CD14-positive monocyte (primary cell): ENCODE measurements around the gene GMPPA. TPM values are rescaled to one million over a fixed set of nuclear protein-coding genes. Genes with fewer than 3 reads are reported as not detected.

Source experiments
- DNase-seq, 3 donors: peaks; one replicate each; pipeline ENCODE4 v3.0.0-alpha.2; 2011 to 2022
- H2AFZ ChIP-seq: 2 replicates; pipeline ENCODE4 v1.6.0; 2012; ENCODE audit warnings: mild to moderate bottlenecking, low read depth, low read length, inconsistent platforms; ENCODE audit not compliant: insufficient read depth, poor library complexity, severe bottlenecking
- H3K27ac ChIP-seq, 2 donors: 1 replicate in 1 of 2; 2 replicates in 1 of 2; pipeline ENCODE4 v1.5.1; 2012 to 2013; ENCODE audit warnings: low read length in 2 of 2, control low read depth in 1 of 2, inconsistent platforms in 1 of 2, low read depth in 1 of 2, mild to moderate bottlenecking in 1 of 2
- H3K27me3 ChIP-seq, 2 donors: one replicate each; pipeline versions ENCODE4 v1.6.0 to v1.6.1; 2011 to 2013; ENCODE audit warnings: low read length in 2 of 2; ENCODE audit not compliant: control insufficient read depth in 2 of 2, insufficient read depth in 2 of 2
- H3K36me3 ChIP-seq, 2 donors: replicated peaks in 1 of 2; 1 replicate in 1 of 2; 2 replicates in 1 of 2; pipeline versions ENCODE4 v1.5.1 to v1.6.1; 2012 to 2013; ENCODE audit warnings: low read length in 2 of 2, control low read depth in 1 of 2, inconsistent platforms in 1 of 2, mild to moderate bottlenecking in 1 of 2; ENCODE audit not compliant: insufficient read depth in 2 of 2, control insufficient read depth in 1 of 2
- H3K4me1 ChIP-seq, 2 donors: 1 replicate in 1 of 2; 2 replicates in 1 of 2; pipeline versions ENCODE4 v1.5.1 to v1.6.1; 2012 to 2013; ENCODE audit warnings: low read length in 2 of 2, control low read depth in 1 of 2, inconsistent platforms in 1 of 2, mild to moderate bottlenecking in 1 of 2, moderate library complexity in 1 of 2; ENCODE audit not compliant: insufficient read depth in 2 of 2, control insufficient read depth in 1 of 2
- H3K4me2 ChIP-seq: replicated peaks from 2 replicates; pipeline ENCODE3; 2012; ENCODE audit warnings: low read length, moderate library complexity, mild to moderate bottlenecking; ENCODE audit not compliant: poor library complexity, severe bottlenecking; ENCODE audit errors: extremely low read depth
- H3K4me3 ChIP-seq, 3 experiments: fragments of 200-600 bp in 1 of 3; sonication (generic) in 1 of 3; replicated peaks in 1 of 3; 1 replicate in 2 of 3; 2 replicates in 1 of 3; pipeline ENCODE4 v1.5.1; 2011 to 2013; ENCODE audit warnings: low read length in 3 of 3, mild to moderate bottlenecking in 3 of 3, control low read depth in 2 of 3, low read depth in 2 of 3, inconsistent platforms in 1 of 3, moderate library complexity in 1 of 3
- H3K79me2 ChIP-seq: 2 replicates; pipeline ENCODE4 v1.6.0; 2012; ENCODE audit warnings: mild to moderate bottlenecking, control low read depth, inconsistent platforms, low read length, moderate library complexity; ENCODE audit not compliant: insufficient read depth
- H3K9ac ChIP-seq: 2 replicates; pipeline ENCODE4 v1.6.0; 2017; ENCODE audit warnings: low read length, mild to moderate bottlenecking; ENCODE audit not compliant: insufficient read depth, poor library complexity, severe bottlenecking
- H3K9me3 ChIP-seq, 2 donors: replicated peaks in 1 of 2; 1 replicate in 1 of 2; 2 replicates in 1 of 2; pipeline versions ENCODE4 v1.5.1 to v1.6.1; 2012 to 2013; ENCODE audit warnings: low read length in 2 of 2, control low read depth in 1 of 2; ENCODE audit not compliant: control insufficient read depth in 1 of 2, insufficient read depth in 1 of 2
- H4K20me1 ChIP-seq: 2 replicates; pipeline ENCODE4 v1.6.0; 2012; ENCODE audit warnings: mild to moderate bottlenecking, low read length, control low read depth, moderate library complexity; ENCODE audit not compliant: insufficient read depth
- H3K27ac Mint-ChIP-seq, 7 donors: one replicate each; pipeline ENCODE4 v1.8.0; 2020; ENCODE audit warnings: mild to moderate bottlenecking in 7 of 7, mixed read lengths in 7 of 7, moderate library complexity in 6 of 7, inconsistent platforms in 2 of 7
- H3K27me3 Mint-ChIP-seq, 3 donors: one replicate each; pipeline ENCODE4 v1.8.0; 2021 to 2022; ENCODE audit warnings: low read depth in 3 of 3, mild to moderate bottlenecking in 3 of 3, mixed read lengths in 3 of 3, moderate library complexity in 3 of 3, inconsistent platforms in 1 of 3
- H3K36me3 Mint-ChIP-seq, 2 donors: one replicate each; pipeline ENCODE4 v1.8.0; 2020; ENCODE audit warnings: mixed read lengths in 2 of 2, inconsistent platforms in 1 of 2, mild to moderate bottlenecking in 1 of 2
- H3K4me1 Mint-ChIP-seq: one replicate; pipeline ENCODE4 v1.8.0; 2020; ENCODE audit warnings: mild to moderate bottlenecking, mixed read lengths
- H3K4me3 Mint-ChIP-seq, 2 donors: one replicate each; pipeline ENCODE4 v1.8.0; 2020; ENCODE audit warnings: mild to moderate bottlenecking in 2 of 2, mixed read lengths in 2 of 2, moderate library complexity in 1 of 2
- H3K9me3 Mint-ChIP-seq, 7 donors: one replicate each; pipeline ENCODE4 v1.8.0; 2020 to 2022; ENCODE audit warnings: mixed read lengths in 7 of 7, mild to moderate bottlenecking in 6 of 7, moderate library complexity in 6 of 7, inconsistent platforms in 2 of 7
- WGBS: methylation state at CpG from one replicate; pipeline ENCODE4 v1.1.5; 2013; ENCODE audit warnings: missing lambda C conversion rate; ENCODE audit not compliant: insufficient coverage; 5-methylcytosine and 5-hydroxymethylcytosine counted together
- intact Hi-C, 2 donors: fragments of 100-400 bp; cut with micrococcal nuclease; formaldehyde crosslinking; loops; one replicate each; pipeline versions ENCODE4 v1.15.0 to v1.15.1; 2023
- polyA plus RNA-seq, 3 donors: library from polyadenylated mRNA; depleted of rRNA in 1 of 3; unstranded in 2 of 3; stranded (reverse) in 1 of 3; fragments of 300-500 nt in 2 of 3; fragments of >200 nt in 1 of 3; fragmentation: Illumina TruSeq in 2 of 3; gene quantifications; 1 replicate in 2 of 3; 2 replicates in 1 of 3; pipeline ENCODE4 v1.2.3, GENCODE V29; 2012 to 2021
- TF ChIP-seq, protein P1 (sequence below): fragments of 200-600 bp; IDR thresholded peaks from one replicate; pipeline ENCODE4 v1.8.0; 2022; ENCODE audit warnings: antibody characterized with exemption, mild to moderate bottlenecking

GMPPA gene
- polyA plus RNA-seq, 3 donors, result 35.5 to 71.2 (median 35.9) TPM

DNA sequence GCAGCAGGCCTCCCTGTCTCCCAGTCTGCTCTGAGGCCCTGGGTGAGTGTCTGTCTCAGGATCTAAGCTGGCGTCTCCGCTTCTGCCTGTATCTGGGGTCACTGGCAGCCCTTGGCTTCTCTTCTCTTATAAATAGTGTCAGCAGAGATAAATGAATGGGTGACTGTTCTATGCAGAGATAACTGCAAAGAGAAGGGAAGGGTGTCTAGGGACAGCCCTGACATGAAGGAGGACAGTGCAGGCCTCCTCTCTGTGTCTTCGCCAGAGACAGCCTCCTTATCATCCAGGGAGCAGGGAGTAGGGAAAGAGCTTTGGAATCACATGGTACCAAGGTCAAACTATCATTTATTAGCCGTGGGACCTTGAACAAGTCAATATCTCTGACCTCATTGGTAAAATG lies 28.3 kb upstream of the GMPPA start:
- Histone ChIP-seq H3K36me3 (no peaks in the 10 kb centered on the region), H3K4me3 (no peak overlapping the region), H3K4me1 (no peaks in the 10 kb centered on the region), H3K4me2 (no peak overlapping the region), H3K79me2 (no peaks in the 10 kb centered on the region), H3K9ac (no peak overlapping the region), H3K27me3 (no peaks in the 10 kb centered on the region), H3K27ac (no peak overlapping the region), H2AFZ (no peak overlapping the region), H3K9me3 (no peaks in the 10 kb centered on the region), H4K20me1 (no peaks in the 10 kb centered on the region)
- no peaks in the 10 kb centered on the region for H3K4me1 Mint-ChIP-seq
- TF ChIP-seq, protein P1, sequence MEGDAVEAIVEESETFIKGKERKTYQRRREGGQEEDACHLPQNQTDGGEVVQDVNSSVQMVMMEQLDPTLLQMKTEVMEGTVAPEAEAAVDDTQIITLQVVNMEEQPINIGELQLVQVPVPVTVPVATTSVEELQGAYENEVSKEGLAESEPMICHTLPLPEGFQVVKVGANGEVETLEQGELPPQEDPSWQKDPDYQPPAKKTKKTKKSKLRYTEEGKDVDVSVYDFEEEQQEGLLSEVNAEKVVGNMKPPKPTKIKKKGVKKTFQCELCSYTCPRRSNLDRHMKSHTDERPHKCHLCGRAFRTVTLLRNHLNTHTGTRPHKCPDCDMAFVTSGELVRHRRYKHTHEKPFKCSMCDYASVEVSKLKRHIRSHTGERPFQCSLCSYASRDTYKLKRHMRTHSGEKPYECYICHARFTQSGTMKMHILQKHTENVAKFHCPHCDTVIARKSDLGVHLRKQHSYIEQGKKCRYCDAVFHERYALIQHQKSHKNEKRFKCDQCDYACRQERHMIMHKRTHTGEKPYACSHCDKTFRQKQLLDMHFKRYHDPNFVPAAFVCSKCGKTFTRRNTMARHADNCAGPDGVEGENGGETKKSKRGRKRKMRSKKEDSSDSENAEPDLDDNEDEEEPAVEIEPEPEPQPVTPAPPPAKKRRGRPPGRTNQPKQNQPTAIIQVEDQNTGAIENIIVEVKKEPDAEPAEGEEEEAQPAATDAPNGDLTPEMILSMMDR, result no peak
- WGBS, result 100% methylated on average over 1 of the region's 4 CpGs
- no peak overlapping the region for H3K27ac Mint-ChIP-seq
- no peak overlapping the region for H3K4me3 Mint-ChIP-seq
- DNase-seq, result no peak
- no peaks in the 10 kb centered on the region for H3K36me3 Mint-ChIP-seq
- H3K9me3 Mint-ChIP-seq, result peaks cover 0 to 2% (median 0%) of the 10 kb centered on the region in 7 donors
- H3K27me3 Mint-ChIP-seq, result peaks cover 5 to 8% (median 6%) of the 10 kb centered on the region in 3 donors
- intact Hi-C loops, result no loop called here

DNA sequence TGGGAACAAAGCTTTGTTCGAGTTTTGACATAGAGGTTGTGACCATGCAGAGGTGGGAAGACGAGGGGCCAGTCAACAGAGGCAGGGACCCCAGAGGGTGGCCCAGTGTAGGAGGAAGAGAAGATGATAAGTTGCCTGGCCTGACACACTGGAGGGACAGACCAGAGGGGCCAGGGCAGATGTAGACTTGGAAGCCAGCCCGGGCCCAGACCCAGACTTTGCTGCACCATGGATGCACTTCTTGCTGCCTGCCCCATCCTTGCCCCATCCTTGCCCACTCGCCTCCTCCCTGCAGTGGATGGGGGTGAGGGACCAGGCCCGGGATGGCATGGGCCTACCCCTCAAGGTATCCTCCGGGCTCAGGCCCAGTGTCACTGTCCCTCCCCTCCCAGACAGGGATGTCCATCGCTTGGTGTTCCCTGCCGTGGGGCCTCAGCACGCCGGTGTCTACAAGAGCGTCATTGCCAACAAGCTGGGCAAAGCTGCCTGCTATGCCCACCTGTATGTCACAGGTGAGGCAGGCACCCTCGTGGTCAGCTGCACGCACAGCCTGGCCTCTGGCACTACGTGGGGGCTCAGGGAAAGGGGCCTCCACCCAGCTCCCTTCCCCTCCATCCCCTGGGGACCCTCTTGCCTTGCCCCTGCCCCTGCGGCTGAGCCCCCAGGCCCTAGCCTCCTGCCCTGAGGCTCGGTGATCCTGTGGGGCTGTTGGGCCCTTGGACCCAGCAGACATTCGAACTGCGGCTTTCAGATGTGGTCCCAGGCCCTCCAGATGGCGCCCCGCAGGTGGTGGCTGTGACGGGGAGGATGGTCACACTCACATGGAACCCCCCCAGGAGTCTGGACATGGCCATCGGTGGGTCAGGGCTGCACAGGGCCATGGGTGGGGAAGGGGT lies 27.0 kb upstream of the GMPPA start:
- no peaks in the 10 kb centered on the region for H3K27me3 ChIP-seq
- H3K27ac Mint-ChIP-seq, result no peak overlapping the region
- WGBS, result 93% methylated on average over 18 of the region's 22 CpGs

More for the DNA sequence above, 27.0 kb upstream of the GMPPA start:
- Histone ChIP-seq H4K20me1 (no peaks in the 10 kb centered on the region), H3K27ac (no peak overlapping the region), H3K4me3 (no peak overlapping the region), H3K36me3 (no peaks in the 10 kb centered on the region), H3K9me3 (no peaks in the 10 kb centered on the region), H2AFZ (no peak overlapping the region), H3K4me1 (no peaks in the 10 kb centered on the region), H3K79me2 (no peaks in the 10 kb centered on the region), H3K9ac (no peak overlapping the region), H3K4me2 (no peak overlapping the region)
- Mint-ChIP-seq H3K9me3 (no peaks in the 10 kb centered on the region), H3K4me1 (peaks cover 2% of the 10 kb centered on the region), H3K27me3 (peaks cover 6 to 15% (median 8%) of the 10 kb centered on the region in 3 donors), H3K36me3 (no peaks in the 10 kb centered on the region), H3K4me3 (no peak overlapping the region)
- DNase-seq, result no peak
- intact Hi-C loops, result no loop called here
- TF ChIP-seq, protein P1, result no peak
